C4-2B (cell line): Measurements from ENCODE around the gene CACNA2D1.

ENCODE experiments used
- ZFX ChIP-seq: fragments of 450-650 bp; IDR thresholded peaks from 2 replicates; pipeline ENCODE4 v1.6.1; 2017
- TF ChIP-seq, protein P1 (sequence below): fragments of 450-650 bp; conservative IDR thresholded peaks from 2 replicates; pipeline ENCODE4 v1.5.1; 2017; ENCODE audit warnings: mild to moderate bottlenecking

DNA sequence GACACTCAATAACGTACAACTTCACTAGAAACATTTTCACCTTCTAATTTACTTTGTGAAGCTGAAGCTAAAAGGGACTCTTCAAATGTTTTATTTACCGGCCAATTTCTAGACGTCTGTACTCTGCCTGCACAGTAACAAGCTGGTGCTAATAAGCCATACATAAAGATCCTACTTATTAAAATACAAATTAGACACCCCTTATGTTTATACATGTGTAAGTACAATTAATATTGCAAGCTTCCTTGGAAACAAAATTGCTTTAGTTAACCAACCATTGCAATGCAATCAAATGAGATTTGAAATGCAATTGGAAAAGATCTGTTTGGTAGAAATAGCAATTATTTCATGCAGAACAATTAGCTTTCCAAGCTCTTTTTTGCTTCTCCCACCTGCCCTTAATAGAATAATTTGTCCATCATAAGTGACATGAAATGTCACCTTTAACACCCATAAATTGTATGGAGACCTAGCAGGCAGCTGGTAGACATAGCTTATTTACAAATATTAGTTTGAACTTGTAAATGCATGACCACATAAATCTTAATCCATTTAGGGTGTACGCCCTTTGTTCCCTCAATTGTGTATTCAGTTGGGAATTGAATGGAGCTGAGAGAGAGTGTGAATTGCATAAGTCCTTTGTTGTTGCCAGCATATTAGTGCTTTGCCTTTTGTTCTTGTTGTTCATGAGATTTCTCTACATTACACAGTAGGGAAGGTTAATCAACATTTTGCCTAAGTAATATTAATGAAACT, 277.1 kb downstream of the CACNA2D1 start:
- TF ChIP-seq, protein P1, sequence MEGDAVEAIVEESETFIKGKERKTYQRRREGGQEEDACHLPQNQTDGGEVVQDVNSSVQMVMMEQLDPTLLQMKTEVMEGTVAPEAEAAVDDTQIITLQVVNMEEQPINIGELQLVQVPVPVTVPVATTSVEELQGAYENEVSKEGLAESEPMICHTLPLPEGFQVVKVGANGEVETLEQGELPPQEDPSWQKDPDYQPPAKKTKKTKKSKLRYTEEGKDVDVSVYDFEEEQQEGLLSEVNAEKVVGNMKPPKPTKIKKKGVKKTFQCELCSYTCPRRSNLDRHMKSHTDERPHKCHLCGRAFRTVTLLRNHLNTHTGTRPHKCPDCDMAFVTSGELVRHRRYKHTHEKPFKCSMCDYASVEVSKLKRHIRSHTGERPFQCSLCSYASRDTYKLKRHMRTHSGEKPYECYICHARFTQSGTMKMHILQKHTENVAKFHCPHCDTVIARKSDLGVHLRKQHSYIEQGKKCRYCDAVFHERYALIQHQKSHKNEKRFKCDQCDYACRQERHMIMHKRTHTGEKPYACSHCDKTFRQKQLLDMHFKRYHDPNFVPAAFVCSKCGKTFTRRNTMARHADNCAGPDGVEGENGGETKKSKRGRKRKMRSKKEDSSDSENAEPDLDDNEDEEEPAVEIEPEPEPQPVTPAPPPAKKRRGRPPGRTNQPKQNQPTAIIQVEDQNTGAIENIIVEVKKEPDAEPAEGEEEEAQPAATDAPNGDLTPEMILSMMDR: no peak
- TF ChIP-seq ZFX: no peak
